Motor neuron (in vitro differentiated cells): ENCODE results near the gene C1orf116. TPM values are rescaled to one million over a fixed set of nuclear protein-coding genes. Genes with fewer than 3 reads are reported as not detected.

ENCODE experiments used
- ATAC-seq, 8 experiments: fragments of 200-7000 bp; cut with Tn5 transposase; replicated peaks in 6 of 8; 2 replicates each; pipeline ENCODE4 v1.8.0; 2021; ENCODE audit warnings: mild to moderate bottlenecking in 8 of 8, moderate library complexity in 8 of 8
- H3K27ac ChIP-seq, 2 donors: fragments of 250-450 bp; sonication (Bioruptor Pico); 2 replicates each; pipeline ENCODE4 v1.9.0; 2021; ENCODE audit warnings: antibody characterized with exemption in 2 of 2, mild to moderate bottlenecking in 2 of 2, moderate library complexity in 1 of 2
- H3K4me1 ChIP-seq, 2 donors: fragments of 250-450 bp; sonication (Bioruptor Pico); replicated peaks in 1 of 2; 2 replicates each; pipeline ENCODE4 v1.6.1; 2021; ENCODE audit warnings: antibody characterized with exemption in 2 of 2, mild to moderate bottlenecking in 2 of 2, moderate library complexity in 1 of 2
- H3K4me3 ChIP-seq, 5 donors: fragments of 250-450 bp; sonication (Bioruptor Pico); 2 replicates each; pipeline ENCODE4 v1.9.0; 2021; ENCODE audit warnings: antibody characterized with exemption in 5 of 5, mild to moderate bottlenecking in 5 of 5, moderate library complexity in 4 of 5
- WGBS, 10 experiments: fragments of 450-650 bp; shearing (Covaris generic); methylation state at CpG; one replicate each; pipeline ENCODE4 v1.0.0; 2022; 5-methylcytosine and 5-hydroxymethylcytosine counted together
- in situ Hi-C, 9 experiments: fragments of 400-800 bp; cut with MboI; loops; one replicate each; pipeline ENCODE4 v1.15.0; 2021; ENCODE audit warnings: low sequenced_read_pairs in 9 of 9, low pct_unique_long_range_greater_than_20kb in 2 of 9; ENCODE audit not compliant: unreplicated experiment in 9 of 9
- total RNA-seq, 8 experiments: library from RNA; unstranded; fragments of 300-600 nt; gene quantifications; 2 replicates each; pipeline versions ENCODE4 v1.2.3 to v1.2.4, GENCODE V29; 2022

The C1orf116 gene
- total RNA-seq, result under 1 TPM in 7 of 8 experiments, not detected in 1; 0.07 to 0.52 (median 0.17) TPM

DNA sequence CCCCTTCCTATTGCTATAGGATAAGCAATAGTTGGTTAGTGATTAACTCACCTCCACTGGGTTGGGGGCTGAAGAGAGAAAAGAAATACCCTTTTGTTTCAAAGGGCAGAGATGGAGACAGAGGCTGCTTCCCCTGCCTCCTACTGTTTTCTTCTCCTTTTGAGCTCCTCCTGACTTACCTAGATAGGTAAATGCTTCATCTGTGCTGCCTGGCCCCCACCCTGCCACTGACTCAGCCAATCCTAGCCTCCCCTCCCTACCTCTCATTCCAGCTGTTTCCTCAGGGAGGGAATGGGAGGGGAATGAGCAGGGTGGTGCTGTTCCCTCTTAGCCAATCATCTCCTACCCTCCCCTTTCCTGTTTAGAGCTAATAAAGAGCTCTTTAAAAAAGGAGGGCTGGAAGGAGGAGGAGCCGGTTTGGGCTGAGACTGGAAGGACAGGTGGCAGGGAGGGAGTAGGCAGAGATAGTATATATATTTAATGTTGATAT, at the start of gene C1orf116:
C1orf116 (minus strand) TSS at position 229 of the 490 bp plus-strand sequence. CDS start 5,158 bp downstream, outside the sequence.
- Histone ChIP-seq H3K27ac (no peak within 1 kb of the TSS), H3K4me1 (no peaks in the 10 kb centered on the region), H3K4me3 (no peak within 1 kb of the TSS)
- in situ Hi-C loops, result no loop called here
- peak in 3 of 8 experiments; percentile 9 to 53 (median 37) for ATAC-seq
- WGBS, 10 experiments, result 0% methylated on average over 1 of the region's 1 CpG; no CpG with 5 or more reads in 4 of the 10 experiments

- Histone ChIP-seq H3K4me1 (no peaks in the 10 kb centered on the region), H3K27ac (no peak overlapping the region), H3K4me3 (no peak overlapping the region)
- no peak for ATAC-seq
- 14 to 100% (median 78%) methylated on average over 1 to 2 of the region's 2 CpGs; no CpG with 5 or more reads in 2 of the 10 experiments for WGBS, 10 experiments
- in situ Hi-C loops, result loop anchor here in 5 of 9 experiments (25.0 kb wide), 3 partner anchors 180 to 405 kb away; partner anchors contain the start of gene CR1 (in 2 of the 5)
Observed at GRCh38 chr1:207081806-207082205, 49.2 kb upstream of the C1orf116 start.

DNA sequence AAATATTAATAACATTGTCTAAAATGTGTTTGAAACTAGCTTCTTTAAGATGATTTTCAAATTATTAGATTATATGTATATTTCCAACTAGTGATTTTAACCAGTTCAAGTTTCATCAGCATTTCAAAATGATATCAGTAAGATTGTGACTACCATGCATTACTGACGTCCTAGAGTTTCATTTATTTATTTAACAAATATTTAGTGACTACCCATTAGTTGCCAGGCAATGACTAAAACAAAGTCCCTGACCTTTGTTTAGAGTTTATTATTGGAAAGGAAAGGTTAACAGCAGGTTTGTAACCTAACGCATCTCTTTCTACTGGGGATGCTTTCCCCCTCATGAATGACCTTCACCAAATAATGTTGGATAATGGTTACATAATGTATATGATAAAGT, 48.5 kb upstream of the C1orf116 start:
- WGBS, 10 experiments, result 46 to 100% (median 66%) methylated on average over 1 to 2 of the region's 2 CpGs
- no peak overlapping the region for H3K27ac ChIP-seq
- in situ Hi-C loops, result loop anchor here in 5 of 9 experiments (25.0 kb wide), 3 partner anchors 181 to 406 kb away; partner anchors contain the start of gene CR1 (in 2 of the 5)
- ATAC-seq, result no peak
- H3K4me1 ChIP-seq, result no peaks in the 10 kb centered on the region
- H3K4me3 ChIP-seq, result no peak overlapping the region

DNA sequence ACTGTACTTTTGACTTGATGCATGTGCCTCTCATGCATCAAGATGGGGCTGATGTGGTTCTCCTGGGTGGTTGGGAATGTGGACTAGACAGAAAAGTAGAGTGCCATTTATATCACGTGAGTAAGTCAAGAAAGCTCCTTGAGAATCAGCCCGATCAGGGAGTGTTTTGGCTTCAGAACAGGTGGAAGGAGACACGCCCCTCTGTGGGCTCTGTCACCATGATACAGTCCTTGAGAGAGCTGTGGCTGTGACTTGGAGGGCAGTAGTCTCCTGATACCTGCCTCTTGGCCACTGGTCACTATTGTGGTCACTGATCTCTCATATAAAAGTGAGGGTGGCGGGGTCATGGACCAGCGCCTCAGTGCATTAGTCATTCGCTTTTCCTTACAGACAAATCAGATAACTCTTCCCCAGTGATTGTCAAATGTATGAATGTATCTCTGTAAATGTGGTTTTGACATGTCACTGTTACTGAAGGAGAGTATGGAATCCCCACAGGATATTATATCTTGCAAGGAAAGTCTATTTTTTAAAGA, 47.2 kb upstream of the C1orf116 start:
- no peak for ATAC-seq
- H3K4me1 ChIP-seq, result no peaks in the 10 kb centered on the region
- WGBS, 10 experiments, result 60 to 100% (median 87%) methylated on average over 1 to 6 of the region's 6 CpGs; no CpG with 5 or more reads in 1 of the 10 experiments
- H3K27ac ChIP-seq, result no peak overlapping the region
- in situ Hi-C loops, result loop anchor here in 5 of 9 experiments (25.0 kb wide), 3 partner anchors 183 to 408 kb away; partner anchors contain the start of gene CR1 (in 2 of the 5)
- H3K4me3 ChIP-seq, result no peak overlapping the region

GRCh38 chr1:207078578-207079132, 46.1 kb upstream of the C1orf116 start:
- Histone ChIP-seq H3K27ac (no peak overlapping the region), H3K4me1 (no peaks in the 10 kb centered on the region), H3K4me3 (no peak overlapping the region)
- 29 to 93% (median 74%) methylated on average over 1 to 8 of the region's 11 CpGs; no CpG with 5 or more reads in 2 of the 10 experiments for WGBS, 10 experiments
- no peak for ATAC-seq
- in situ Hi-C loops, result loop anchor here in 5 of 9 experiments (25.0 kb wide), 3 partner anchors 184 to 409 kb away; partner anchors contain the start of gene CR1 (in 2 of the 5)

- H3K4me1 ChIP-seq, result no peaks in the 10 kb centered on the region
- in situ Hi-C loops, result loop anchor here in 5 of 9 experiments (25.0 kb wide), 3 partner anchors 185 to 410 kb away; partner anchors contain the start of gene CR1 (in 2 of the 5)
- no peak overlapping the region for H3K27ac ChIP-seq
- 23 to 48% (median 37%) methylated on average over 3 to 6 of the region's 6 CpGs for WGBS, 10 experiments
- H3K4me3 ChIP-seq, result no peak overlapping the region
- ATAC-seq, result peak; percentile 55 to 93 (median 72)
Observed at GRCh38 chr1:207077470-207078377, 45.2 kb upstream of the C1orf116 start.

GRCh38 chr1:207077012-207077411, 44.5 kb upstream of the C1orf116 start:
- H3K4me3 ChIP-seq, result no peak overlapping the region
- H3K4me1 ChIP-seq, result no peaks in the 10 kb centered on the region
- H3K27ac ChIP-seq, result no peak overlapping the region
- no peak for ATAC-seq
- 83 to 100% (median 100%) methylated on average over 1 of the region's 1 CpG; no CpG with 5 or more reads in 4 of the 10 experiments for WGBS, 10 experiments
- in situ Hi-C loops, result loop anchor here in 5 of 9 experiments (25.0 kb wide), 3 partner anchors 185 to 410 kb away; partner anchors contain the start of gene CR1 (in 2 of the 5)

GRCh38 chr1:207076181-207076955, 43.8 kb upstream of the C1orf116 start:
- Histone ChIP-seq H3K4me3 (no peak overlapping the region), H3K27ac (no peak overlapping the region), H3K4me1 (no peaks in the 10 kb centered on the region)
- in situ Hi-C loops, result loop anchor here in 5 of 9 experiments (25.0 kb wide), 3 partner anchors 186 to 411 kb away; partner anchors contain the start of gene CR1 (in 2 of the 5)
- 37 to 80% (median 64%) methylated on average over 1 to 5 of the region's 5 CpGs for WGBS, 10 experiments
- ATAC-seq, result peak in 1 of 8 experiments; percentile 5

GRCh38 chr1:207073906-207074820, 41.6 kb upstream of the C1orf116 start:
- ATAC-seq, result peak in 2 of 8 experiments; percentile 65 to 84
- 29 to 91% (median 80%) methylated on average over 1 to 4 of the region's 4 CpGs; no CpG with 5 or more reads in 3 of the 10 experiments for WGBS, 10 experiments
- H3K27ac ChIP-seq, result no peak overlapping the region
- no peaks in the 10 kb centered on the region for H3K4me1 ChIP-seq
- H3K4me3 ChIP-seq, result no peak overlapping the region
- in situ Hi-C loops, result no loop called here

DNA sequence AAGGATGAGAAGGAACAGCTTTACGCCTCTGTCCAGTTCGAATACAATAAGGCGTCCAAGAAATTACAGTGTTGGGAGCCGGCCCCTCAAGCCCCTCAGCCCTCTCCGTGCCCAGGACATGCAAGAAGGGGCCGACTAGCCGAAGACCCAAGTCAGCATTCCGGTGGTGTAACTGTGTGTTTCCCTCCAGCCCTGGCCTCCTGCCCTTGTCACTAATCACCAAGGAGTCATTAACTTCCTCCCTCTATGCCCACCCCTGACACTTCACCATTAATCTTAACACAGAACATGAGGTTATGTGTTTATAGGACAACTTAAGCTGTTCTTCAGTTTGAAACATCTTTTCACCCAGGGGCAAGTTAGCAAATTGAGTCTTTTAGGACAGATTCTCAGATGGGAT, 39.7 kb upstream of the C1orf116 start:
- WGBS, 10 experiments, result 77 to 100% (median 92%) methylated on average over 3 to 7 of the region's 8 CpGs; no CpG with 5 or more reads in 4 of the 10 experiments
- H3K4me1 ChIP-seq, result no peaks in the 10 kb centered on the region

DNA sequence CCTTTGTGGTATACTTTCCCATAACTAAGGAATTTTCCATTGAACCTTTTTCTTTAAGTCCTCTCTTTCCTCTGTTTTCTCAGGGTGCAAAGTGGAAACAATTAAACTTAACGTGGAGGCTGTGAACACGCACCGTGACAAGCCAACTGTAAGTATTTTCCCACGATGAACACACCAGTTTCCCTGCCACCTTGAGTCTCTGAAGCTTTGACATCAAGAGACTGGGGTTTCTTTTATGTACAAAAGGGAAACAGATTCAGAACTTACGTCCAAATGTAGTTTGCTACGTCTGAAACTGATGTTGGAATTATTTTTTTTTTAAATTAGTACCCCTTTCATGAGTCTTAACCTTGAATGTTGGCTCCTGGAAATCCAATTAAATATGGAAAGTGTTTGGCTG, 38.9 kb upstream of the C1orf116 start:
- 50 to 97% (median 85%) methylated on average over 2 to 6 of the region's 6 CpGs; no CpG with 5 or more reads in 1 of the 10 experiments for WGBS, 10 experiments
- Histone ChIP-seq H3K27ac (no peak overlapping the region), H3K4me1 (no peaks in the 10 kb centered on the region), H3K4me3 (no peak overlapping the region)
- ATAC-seq, result no peak
- in situ Hi-C loops, result no loop called here

More for the DNA sequence above, 39.7 kb upstream of the C1orf116 start:
- no peak for ATAC-seq
- Histone ChIP-seq H3K27ac (no peak overlapping the region), H3K4me3 (no peak overlapping the region)
- in situ Hi-C loops, result no loop called here
